Nucleus accumbens (tissue), 56 donors: ENCODE measurements around the gene RAET1E.
"Not testable (repeated sequence)": the region's sequence is repeated elsewhere in the genome, so short reads cannot be mapped to it uniquely, and the experiment has no call there.

ENCODE experiments used
- DNase-seq, 56 donors: peaks; one replicate each; lab custom pipeline; 2025; lab: John Stamatoyannopoulos, UW

The RAET1E gene

DNA sequence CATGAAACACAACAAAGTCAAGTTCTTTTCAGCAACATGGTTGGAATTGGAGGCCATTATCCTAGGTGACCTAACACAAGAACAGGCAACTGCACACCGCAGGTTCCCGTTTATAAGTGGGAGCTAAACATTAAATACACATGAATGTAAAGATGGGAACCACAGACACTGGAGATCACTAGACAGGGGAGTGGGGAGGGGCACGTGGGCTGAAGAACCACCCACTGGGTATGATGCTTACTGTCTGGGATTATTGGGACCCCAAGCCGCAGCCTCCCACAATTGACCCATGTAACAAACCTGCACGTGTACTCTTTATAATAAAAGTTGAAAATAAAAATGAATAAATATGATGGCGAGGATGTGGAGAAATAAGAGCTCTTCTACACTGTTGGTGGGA, 33.6 kb upstream of the RAET1E start:
- no peak for DNase-seq

DNA sequence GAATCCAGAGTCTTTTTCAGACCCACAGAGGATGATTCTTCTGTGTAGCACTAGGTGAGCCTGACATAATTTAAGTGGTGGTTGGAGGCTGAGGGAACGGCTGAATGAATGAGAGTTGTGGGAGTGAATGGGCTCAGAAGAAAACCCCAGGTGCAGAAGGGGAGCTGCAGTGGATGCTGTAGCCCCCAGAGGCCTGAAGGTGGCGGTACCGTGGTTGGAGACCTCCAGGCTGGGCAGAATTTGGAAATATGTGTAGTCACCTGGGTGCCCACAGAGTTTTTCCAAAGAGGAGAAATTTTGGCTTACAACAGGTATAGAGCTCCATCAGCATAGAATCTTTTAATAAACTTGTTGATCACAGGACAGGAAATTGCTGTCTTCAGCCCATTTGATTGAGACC, 31.5 kb upstream of the RAET1E start:
- DNase-seq = no peak

DNA sequence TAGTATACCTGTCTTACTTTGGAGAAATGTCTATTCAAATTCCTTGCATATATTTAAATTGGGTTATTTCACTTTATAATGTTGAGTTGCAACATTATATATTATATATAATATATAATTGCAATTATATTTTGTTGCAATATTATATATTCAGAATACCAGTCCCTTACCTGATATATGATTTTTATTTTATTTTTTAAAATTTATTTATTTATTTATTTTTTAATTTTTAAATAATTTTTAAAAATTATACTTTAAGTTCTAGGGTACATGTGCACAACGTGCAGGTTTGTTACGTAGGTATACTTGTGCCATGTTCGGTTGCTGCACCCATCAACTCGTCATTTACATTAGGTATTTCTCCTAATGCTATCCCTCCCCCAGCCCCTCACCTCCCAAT, 29.1 kb upstream of the RAET1E start:
- DNase-seq = not testable (repeated sequence)

DNA sequence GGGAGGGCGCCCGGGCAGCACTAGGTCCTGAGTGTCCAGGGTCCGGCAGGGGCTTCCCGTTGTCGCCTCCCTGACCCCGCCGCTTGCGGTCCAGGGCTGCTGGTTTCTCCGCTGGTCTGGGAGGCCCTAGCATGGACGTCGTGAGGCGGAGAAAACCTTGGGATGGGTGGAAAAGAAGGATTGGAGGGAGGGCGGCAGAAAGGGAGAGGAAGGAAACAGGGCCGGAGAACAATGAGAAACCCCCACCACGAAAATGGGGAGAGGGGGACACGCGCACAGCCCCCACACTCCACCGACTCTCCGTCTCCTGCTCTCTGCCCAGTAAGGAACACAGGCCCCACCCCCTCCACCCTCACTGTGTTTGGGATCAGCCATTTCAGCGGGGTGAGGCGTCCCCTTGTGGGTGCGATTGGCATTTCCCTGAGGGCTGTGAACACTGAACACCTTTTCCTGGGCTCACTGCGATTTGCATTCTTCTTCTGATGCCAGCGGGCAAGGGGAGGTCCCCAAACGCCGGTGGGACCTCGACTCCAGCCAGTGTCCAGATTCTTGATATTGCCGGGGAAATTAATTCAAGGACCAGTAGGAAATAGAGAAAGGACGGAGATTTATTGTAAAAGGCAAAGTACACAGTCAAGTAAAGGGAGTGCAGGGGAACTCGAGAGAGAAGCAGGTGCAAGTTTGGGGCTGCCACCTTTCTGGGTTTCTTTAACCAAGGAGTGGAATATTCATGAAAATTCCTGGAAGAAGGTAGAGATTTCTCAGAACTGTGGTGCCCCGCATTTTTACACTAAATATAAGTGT, 28.3 kb upstream of the RAET1E start:
- DNase-seq = peak in 45 of 56 donors; percentile 6 to 80 (median 36)

DNA sequence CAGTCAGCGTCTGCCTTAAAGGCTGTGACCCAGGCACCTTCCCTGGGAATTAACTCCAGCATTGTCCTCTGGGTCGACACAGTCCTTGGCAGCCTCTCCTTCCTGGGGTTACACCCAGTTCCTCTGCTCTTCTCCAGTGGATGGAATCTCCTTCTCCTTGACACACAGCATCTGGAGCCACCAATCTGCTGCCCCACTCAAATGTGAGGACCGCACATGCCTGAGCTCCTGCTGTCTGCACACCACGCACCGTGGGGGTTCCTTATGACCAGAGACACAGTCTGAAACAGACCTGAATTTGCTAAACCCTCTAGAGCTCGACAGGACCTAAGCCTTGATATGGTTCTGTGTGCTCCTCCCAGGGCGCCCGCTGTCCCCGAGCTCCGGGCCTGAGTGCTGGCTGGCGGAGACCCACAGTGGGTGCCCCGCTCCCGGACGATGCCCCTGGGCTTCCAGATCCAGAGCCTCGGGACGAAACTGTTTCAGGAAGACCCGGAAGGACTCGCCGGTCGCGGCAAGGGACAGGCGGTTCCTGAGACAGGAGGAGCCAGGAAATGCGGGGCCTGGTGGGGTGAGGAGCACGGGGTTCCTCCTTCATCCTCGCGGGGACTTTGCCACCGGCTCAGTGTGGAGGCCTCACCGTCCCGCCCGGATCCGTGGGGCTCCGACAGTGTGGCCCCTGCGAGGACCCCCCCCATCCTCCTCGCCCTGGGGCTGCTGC, 27.5 kb upstream of the RAET1E start:
- peak in 1 of 56 donors; percentile 5 for DNase-seq

GRCh38 chr6:149924933-149925252, 27.0 kb upstream of the RAET1E start:
- DNase-seq = no peak

- DNase-seq = no peak
Observed at GRCh38 chr6:149924206-149924932, 26.5 kb upstream of the RAET1E start.

DNA sequence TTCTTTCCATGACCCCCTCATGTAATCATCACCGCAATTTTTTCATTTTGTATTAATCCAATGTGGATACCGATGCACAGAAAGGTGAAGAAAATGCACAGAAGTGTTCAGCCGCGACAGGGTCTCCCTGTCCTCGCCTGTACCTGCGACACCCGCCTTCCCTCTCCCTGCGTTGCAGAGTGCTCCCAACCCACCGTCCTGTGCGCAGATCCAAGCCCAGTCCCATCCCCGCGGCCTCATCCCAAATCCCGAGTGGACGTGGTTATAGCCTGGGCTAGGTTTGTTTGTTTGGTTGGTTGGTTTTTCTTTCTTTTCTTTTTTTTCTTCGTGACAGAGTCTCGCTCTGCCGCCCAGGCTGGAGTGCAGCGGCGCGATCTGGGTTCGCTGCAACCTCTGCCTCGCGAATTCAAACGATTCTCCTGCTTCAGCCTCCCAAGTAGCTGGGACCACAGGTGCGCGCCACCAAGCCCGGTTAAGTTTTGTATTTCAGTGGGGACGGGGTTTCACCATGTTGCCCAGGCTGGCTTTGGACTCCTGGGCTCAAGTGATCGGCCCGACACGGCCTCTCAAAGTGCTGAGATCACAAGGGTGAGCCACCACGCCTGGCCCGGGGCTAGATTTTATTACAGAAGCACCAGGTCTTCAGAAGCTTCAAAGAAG, 25.5 kb upstream of the RAET1E start:
- no peak for DNase-seq

DNA sequence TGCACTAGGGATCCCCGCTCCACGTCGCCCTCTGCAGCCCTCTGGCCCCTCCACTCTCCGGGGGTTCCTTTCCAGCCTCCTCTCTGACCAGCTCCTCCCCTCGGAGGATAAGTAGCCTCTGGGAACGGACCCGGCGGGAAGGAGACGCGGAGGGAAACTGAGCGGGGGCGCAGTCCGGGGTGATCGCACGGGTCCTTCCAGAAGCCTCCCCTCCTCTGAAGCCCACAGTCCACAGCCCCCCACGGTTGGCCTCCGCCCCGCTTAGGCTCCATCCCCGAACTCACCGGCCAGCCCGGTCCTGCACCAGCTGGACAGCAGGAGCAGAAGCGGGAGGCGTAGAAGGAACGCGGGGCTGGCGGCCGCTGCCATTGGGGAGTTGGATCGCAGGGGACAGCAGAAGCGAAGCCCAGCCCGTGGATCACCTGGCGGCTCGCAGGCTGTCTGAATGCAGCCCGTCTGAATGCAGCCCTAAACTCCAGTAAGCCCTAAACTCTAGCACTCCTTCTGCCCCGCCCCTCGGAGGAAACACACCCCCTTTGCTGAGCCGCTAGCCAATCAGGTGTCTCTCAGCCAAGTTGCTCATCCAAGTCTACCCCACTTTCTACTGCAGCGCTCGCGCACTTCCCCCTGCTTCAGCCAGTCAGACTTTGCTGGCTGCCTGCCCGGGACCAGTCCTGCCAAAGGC, 24.9 kb upstream of the RAET1E start, which contains the start of gene RAET1G:
Gene RAET1G, minus strand, starts transcription at position 480 of the 685 bp plus-strand sequence. Its CDS starts 111 bp downstream, at position 369.
- DNase-seq = peak in 52 of 56 donors; percentile 10 to 84 (median 54)

GRCh38 chr6:149922091-149922490, 24.2 kb upstream of the RAET1E start:
- not testable (repeated sequence) for DNase-seq

GRCh38 chr6:149921361-149921760, 23.4 kb upstream of the RAET1E start:
- no peak for DNase-seq

DNA sequence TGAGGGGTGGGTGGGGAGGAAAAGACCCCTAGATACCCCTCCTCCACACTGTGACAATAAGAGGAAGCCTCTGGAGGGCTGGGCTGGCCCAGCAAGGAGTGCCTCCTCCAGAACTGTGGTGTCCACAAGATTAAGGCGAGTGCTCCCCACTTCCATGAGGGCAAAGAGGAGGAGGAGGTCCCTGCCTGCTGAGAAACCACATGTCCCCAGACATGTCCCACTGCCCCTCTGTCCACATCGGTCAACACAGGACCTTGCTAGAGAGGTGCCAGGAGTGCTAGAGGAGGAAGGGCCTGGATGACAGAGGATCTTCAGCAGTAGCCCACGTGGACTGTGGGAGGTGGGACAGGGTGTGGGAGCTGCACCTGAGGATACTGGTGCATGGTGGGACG, 21.9 kb upstream of the RAET1E start:
- no peak for DNase-seq

DNA sequence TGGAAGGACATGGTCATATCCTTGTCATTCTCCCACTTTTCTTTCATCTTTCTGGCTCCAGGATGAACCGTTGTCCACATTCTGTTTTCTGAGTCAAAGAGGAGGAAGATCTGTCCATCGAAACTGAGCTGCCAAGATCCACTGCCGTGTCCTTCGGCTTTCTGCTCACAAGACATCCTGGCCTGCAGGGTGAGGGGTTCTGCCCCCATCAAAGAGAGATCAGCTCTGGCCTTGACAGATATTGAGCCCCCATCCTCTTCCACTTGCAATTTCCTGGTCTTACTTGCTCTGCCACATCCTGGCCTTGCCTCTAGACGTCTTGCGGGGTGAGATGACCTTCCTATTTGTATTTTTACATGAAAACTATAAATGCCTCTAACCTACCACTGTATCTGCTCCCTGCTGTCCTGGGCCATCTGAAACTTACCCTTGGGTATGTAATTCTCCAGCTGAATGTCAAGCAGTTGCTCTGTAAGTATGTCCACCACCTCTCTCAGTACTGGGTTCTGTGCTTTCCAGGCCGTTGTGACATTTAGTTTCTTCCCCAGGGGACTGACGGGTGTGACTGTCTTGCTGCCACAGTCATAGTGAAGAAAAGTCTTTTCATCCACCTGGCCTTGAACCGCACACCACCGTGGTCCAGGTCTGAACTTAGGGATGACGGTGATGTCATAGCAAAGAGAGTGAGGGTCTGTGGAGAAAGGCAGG, 21.4 kb upstream of the RAET1E start:
- not testable (repeated sequence) for DNase-seq

DNA sequence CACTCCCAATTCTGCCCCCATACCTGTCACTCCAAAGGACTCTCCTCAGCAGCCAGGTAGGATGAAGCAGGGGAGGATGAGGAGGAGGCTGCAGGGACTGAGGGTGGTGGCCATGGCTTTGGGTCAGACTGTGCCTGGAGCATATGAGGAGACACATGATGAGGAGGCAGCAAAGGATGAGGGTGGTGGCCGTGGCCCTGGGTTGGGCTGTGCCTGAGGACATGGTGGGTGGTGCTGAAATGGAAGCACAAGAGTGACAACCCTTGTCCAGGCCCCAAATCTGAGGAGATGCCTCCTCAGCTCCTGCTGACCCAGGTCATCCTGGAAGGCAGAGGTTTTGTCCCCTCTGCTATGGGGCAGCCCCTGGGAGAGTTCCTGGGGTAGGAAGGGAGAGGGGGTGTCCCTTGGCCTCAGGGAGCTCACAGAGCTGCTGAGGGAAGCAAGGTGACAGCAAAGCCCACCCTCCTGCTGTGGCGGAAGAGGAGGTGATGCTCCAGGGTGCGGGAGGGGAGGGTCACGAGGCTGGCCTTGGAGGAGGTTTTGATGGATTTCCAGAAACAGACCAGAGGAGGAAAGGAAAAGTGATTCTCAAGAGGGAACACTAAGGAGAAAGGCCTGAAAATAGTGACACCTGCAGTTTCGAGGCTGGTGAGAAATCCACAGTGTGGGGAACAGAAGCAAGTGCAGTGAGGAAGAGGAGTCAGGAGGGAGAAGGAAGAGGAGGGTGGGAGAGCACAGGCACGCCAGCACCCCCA, 20.4 kb upstream of the RAET1E start:
- DNase-seq = no peak

- DNase-seq = no peak
Observed at GRCh38 chr6:149917679-149918078, 19.8 kb upstream of the RAET1E start.

DNA sequence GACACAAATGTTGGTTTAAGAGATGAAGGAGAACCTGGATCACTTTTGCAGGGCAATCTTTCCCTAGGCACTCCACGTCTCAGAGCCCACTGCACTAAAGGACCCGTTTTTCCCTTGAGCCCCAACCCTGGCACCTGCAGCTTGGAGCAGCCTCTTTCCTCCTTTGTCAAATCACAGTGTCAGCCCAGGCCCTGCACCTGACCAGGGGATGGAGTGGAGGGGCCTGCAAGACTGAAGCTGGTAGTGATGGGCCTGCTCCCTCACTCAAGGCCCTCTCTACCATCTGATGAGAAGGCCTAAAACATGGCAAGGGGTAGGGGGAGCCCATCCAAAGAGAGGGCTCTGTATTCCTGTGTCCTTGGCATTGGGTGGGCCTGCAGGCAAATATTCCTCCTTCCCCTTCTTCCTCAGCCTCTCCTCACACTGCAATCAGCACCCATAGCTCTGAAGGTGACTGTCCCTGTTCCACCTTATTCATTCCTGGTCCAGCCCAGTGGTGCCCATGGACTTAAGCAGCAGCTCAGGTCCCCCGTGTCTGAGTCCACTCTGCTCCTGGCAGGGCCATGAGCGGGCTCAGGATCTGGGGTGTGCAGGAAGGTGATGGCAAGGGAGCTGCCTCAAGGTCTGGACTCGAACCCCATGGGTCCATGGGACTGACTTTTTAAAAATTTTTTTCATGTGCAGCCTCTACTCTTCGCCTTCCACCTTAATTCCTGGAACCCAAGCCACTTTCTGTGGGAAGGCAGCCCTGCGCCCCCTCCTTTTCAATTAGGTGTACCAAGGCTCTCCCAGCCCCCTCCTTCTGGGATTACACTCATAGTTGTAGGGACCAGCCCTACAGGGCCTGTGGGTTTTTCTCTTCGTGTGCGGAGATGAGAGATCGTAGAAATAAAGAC, 18.3 kb upstream of the RAET1E start:
- no peak for DNase-seq

DNA sequence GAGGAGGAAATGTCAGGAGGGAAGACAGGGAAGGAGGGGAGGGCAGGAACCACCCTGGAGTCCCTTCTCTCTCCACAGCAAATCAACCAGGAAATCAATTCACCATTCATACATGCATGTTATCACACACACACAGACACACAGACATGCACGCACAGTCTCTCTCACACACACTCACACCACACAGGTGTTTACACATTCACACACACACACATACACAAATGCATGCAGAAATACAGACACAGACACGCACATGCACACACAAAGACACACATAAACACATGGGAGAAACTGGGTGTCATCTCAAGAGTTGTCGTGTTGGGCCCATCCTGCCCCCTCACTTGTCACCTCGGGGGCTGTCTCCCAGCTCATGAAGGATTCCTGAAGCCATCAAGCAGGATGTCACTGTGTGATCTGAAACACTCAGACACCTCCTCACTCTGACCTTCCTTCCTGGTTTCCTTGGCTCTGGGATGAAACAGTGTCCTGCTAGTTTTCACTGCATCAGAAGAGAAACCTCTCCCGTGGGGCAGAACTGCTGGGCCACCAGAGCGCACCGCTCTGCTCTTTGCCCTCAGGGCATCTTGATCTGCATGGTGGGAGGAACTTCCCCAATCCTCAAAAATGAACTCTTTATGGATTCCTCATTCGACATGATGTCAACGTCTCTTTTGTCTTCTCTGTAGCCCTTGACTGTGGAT, 15.8 kb upstream of the RAET1E start:
- DNase-seq = no peak
